AG04449 (cell line): ENCODE data around the gene MYO1E.

ENCODE experiments used
- CTCF ChIA-PET: fragments of 350-600 bp; formaldehyde crosslinking; extraction: SDS; loops from one replicate; lab custom pipeline; 2021; ENCODE audit warnings: antibody characterized with exemption; lab: Yijun Ruan, JAX
- POLR2A ChIA-PET: fragments of 400-600, 350-600 bp; formaldehyde crosslinking; extraction: SDS; loops from one replicate; lab custom pipeline; 2020; ENCODE audit warnings: antibody characterized with exemption, inconsistent platforms; lab: Yijun Ruan, JAX
- DNase-seq: peaks from one replicate; pipeline ENCODE4 v3.0.0-alpha.2; 2010; ENCODE audit warnings: low read depth, low spot score
- H3K4me3 ChIP-seq: 2 replicates; pipeline ENCODE4 v1.5.1; 2011; ENCODE audit warnings: low read depth, mild to moderate bottlenecking, control low read depth, low read length
- CTCF ChIP-seq: IDR thresholded peaks from one replicate; pipeline ENCODE4 v1.5.1; 2011; ENCODE audit warnings: mild to moderate bottlenecking, moderate library complexity, low read length, control low read depth, inconsistent platforms; ENCODE audit not compliant: insufficient read depth; ENCODE audit errors: missing control alignments

MYO1E gene

GRCh38 chr15:59157396-59157795, 215.3 kb downstream of the MYO1E start:
- no peak overlapping the region for H3K4me3 ChIP-seq
- DNase-seq, result no peak
- ChIA-PET POLR2A (no interaction called here), CTCF (interaction anchor here (1.2 kb wide), 1 partner anchor 9 kb away, joined by 3 read pairs; no protein-coding TSS in a partner anchor)
- no peak for TF ChIP-seq CTCF

- CTCF ChIA-PET, result no interaction called here
These were observed 217.2 kb downstream of the MYO1E start for GRCh38 chr15:59155431-59155830.

GRCh38 chr15:59154243-59154642, 218.4 kb downstream of the MYO1E start:
- CTCF ChIA-PET, result interaction anchor here (1.2 kb wide), 1 partner anchor 22 kb away, joined by 3 read pairs; no protein-coding TSS in a partner anchor
- no peak overlapping the region for H3K4me3 ChIP-seq
- DNase-seq, result no peak
- POLR2A ChIA-PET, result no interaction called here
- TF ChIP-seq CTCF, result no peak

More at GRCh38 chr15:59155431-59155830, 217.2 kb downstream of the MYO1E start:
- POLR2A ChIA-PET, result no interaction called here
- H3K4me3 ChIP-seq, result no peak overlapping the region
- TF ChIP-seq CTCF, result no peak
- no peak for DNase-seq

- ChIA-PET CTCF (interaction anchor here (1.0 to 1.2 kb wide), 3 partner anchors 10 to 21 kb away, joined by 3 to 4 read pairs (median 3); no protein-coding TSS in a partner anchor), POLR2A (no interaction called here)
- no peak for DNase-seq
- no peak overlapping the region for H3K4me3 ChIP-seq
- no peak for TF ChIP-seq CTCF
These were observed 219.2 kb downstream of the MYO1E start for GRCh38 chr15:59153466-59153865.

GRCh38 chr15:59152694-59153450, 219.8 kb downstream of the MYO1E start:
- CTCF ChIA-PET, result interaction anchor here (1.0 to 1.1 kb wide), 2 partner anchors 9 to 17 kb away, joined by 3 to 4 read pairs; no protein-coding TSS in a partner anchor
- TF ChIP-seq CTCF, result no peak
- no peak for DNase-seq
- H3K4me3 ChIP-seq, result no peak overlapping the region
- POLR2A ChIA-PET, result no interaction called here

- CTCF ChIA-PET, result interaction anchor here (1.2 to 1.5 kb wide), 2 partner anchors 12 to 343 kb away, joined by 3 read pairs; no protein-coding TSS in a partner anchor
These were observed 222.5 kb downstream of the MYO1E start for GRCh38 chr15:59150185-59150584.

More at GRCh38 chr15:59150185-59150584, 222.5 kb downstream of the MYO1E start:
- DNase-seq, result no peak
- POLR2A ChIA-PET, result interaction anchor here (0.6 kb wide), 1 partner anchor 308 kb away, joined by 3 read pairs; no protein-coding TSS in a partner anchor
- no peak overlapping the region for H3K4me3 ChIP-seq
- no peak for TF ChIP-seq CTCF
